Naive thymus-derived CD4-positive, alpha-beta T cell (primary cell): Measurements from ENCODE around the gene FOXJ3. TPM values are rescaled to one million over a fixed set of nuclear protein-coding genes. Genes with fewer than 3 reads are reported as not detected.

Experiments
- ATAC-seq: fragments of 150-1000 bp; cut with Tn5 transposase; 2 replicates; pipeline ENCODE4 v1.10.0; 2021; ENCODE audit warnings: mild to moderate bottlenecking, moderate library complexity
- CTCF ChIA-PET: fragments of 350-600 bp; sonication (Branson Sonifier 250); formaldehyde crosslinking; loops from one replicate; lab custom pipeline; 2021; ENCODE audit warnings: antibody characterized with exemption; lab: Charles Lee
- POLR2A ChIA-PET: fragments of 350-600 bp; sonication (Branson Sonifier 250); formaldehyde crosslinking; loops from one replicate; lab custom pipeline; 2021; ENCODE audit warnings: antibody characterized with exemption, inconsistent platforms; lab: Charles Lee
- DNase-seq, 9 donors: peaks; one replicate each; pipeline versions ENCODE4 v3.0.0 to v3.0.0-alpha.2; 2020 to 2022; ENCODE audit warnings: mixed read lengths in 1 of 9
- H3K27ac ChIP-seq: one replicate; pipeline ENCODE4 v1.7.0; 2013; ENCODE audit warnings: mild to moderate bottlenecking, low read depth, low read length, moderate library complexity
- H3K27me3 ChIP-seq, 2 donors: one replicate each; pipeline ENCODE4 v1.7.0; 2013; ENCODE audit warnings: low read length in 2 of 2, mild to moderate bottlenecking in 2 of 2, moderate library complexity in 2 of 2; ENCODE audit not compliant: control insufficient read depth in 2 of 2, insufficient read depth in 2 of 2
- H3K36me3 ChIP-seq, 3 experiments: 1 replicate in 2 of 3; 2 replicates in 1 of 3; pipeline ENCODE4 v1.7.0; 2013; ENCODE audit warnings: low read length in 3 of 3, mild to moderate bottlenecking in 3 of 3, moderate library complexity in 1 of 3; ENCODE audit not compliant: insufficient read depth in 3 of 3, control insufficient read depth in 2 of 3
- H3K4me1 ChIP-seq, 2 donors: one replicate each; pipeline ENCODE4 v1.7.0; 2013; ENCODE audit warnings: low read length in 2 of 2, mild to moderate bottlenecking in 2 of 2, moderate library complexity in 1 of 2; ENCODE audit not compliant: control insufficient read depth in 2 of 2, insufficient read depth in 2 of 2
- H3K4me3 ChIP-seq: 2 replicates; pipeline ENCODE4 v1.7.0; 2013; ENCODE audit warnings: mild to moderate bottlenecking, low read length
- H3K9me3 ChIP-seq, 3 experiments: 1 replicate in 2 of 3; 2 replicates in 1 of 3; pipeline ENCODE4 v1.7.0; 2013; ENCODE audit warnings: low read length in 3 of 3; ENCODE audit not compliant: control insufficient read depth in 2 of 3
- H3K27ac Mint-ChIP-seq, 9 donors: one replicate each; pipeline ENCODE4 v1.8.0; 2020 to 2022; ENCODE audit warnings: mixed read lengths in 9 of 9, mild to moderate bottlenecking in 8 of 9, moderate library complexity in 5 of 9, inconsistent platforms in 2 of 9
- H3K27me3 Mint-ChIP-seq, 5 donors: one replicate each; pipeline ENCODE4 v1.8.0; 2021 to 2022; ENCODE audit warnings: mixed read lengths in 5 of 5, mild to moderate bottlenecking in 1 of 5
- H3K36me3 Mint-ChIP-seq, 5 donors: one replicate each; pipeline ENCODE4 v1.8.0; 2020 to 2022; ENCODE audit warnings: mixed read lengths in 5 of 5, mild to moderate bottlenecking in 3 of 5, inconsistent platforms in 1 of 5
- H3K4me1 Mint-ChIP-seq, 7 donors: one replicate each; pipeline ENCODE4 v1.8.0; 2020 to 2022; ENCODE audit warnings: mixed read lengths in 7 of 7, mild to moderate bottlenecking in 3 of 7, inconsistent platforms in 1 of 7
- H3K4me3 Mint-ChIP-seq, 10 donors: one replicate each; pipeline ENCODE4 v1.8.0; 2020 to 2022; ENCODE audit warnings: mild to moderate bottlenecking in 10 of 10, mixed read lengths in 10 of 10, moderate library complexity in 6 of 10, inconsistent platforms in 2 of 10
- H3K9me3 Mint-ChIP-seq, 11 donors: one replicate each; pipeline ENCODE4 v1.8.0; 2020 to 2022; ENCODE audit warnings: mixed read lengths in 11 of 11, mild to moderate bottlenecking in 4 of 11, inconsistent platforms in 1 of 11, moderate library complexity in 1 of 11
- intact Hi-C, 2 donors: fragments of 100-400 bp; cut with micrococcal nuclease; formaldehyde crosslinking; loops; one replicate each; pipeline ENCODE4 v1.15.1; 2023
- polyA plus RNA-seq, 2 donors: library from polyadenylated mRNA; unstranded; fragments of 300-500 nt; fragmentation: Illumina TruSeq; gene quantifications; one replicate each; pipeline ENCODE4 v1.2.3, GENCODE V29; 2021
- total RNA-seq, 6 experiments: library from RNA in 5 of 6; stranded (reverse) in 5 of 6; gene quantifications; 1 replicate in 5 of 6; 2 replicates in 1 of 6; pipeline ENCODE4 v1.2.3 and lab custom pipeline; 2021 to 2026

FOXJ3 gene
- total and polyA plus RNA-seq, 7 experiments from 2014 or later, result 38.9 to 93.3 (median 70.0) TPM

DNA sequence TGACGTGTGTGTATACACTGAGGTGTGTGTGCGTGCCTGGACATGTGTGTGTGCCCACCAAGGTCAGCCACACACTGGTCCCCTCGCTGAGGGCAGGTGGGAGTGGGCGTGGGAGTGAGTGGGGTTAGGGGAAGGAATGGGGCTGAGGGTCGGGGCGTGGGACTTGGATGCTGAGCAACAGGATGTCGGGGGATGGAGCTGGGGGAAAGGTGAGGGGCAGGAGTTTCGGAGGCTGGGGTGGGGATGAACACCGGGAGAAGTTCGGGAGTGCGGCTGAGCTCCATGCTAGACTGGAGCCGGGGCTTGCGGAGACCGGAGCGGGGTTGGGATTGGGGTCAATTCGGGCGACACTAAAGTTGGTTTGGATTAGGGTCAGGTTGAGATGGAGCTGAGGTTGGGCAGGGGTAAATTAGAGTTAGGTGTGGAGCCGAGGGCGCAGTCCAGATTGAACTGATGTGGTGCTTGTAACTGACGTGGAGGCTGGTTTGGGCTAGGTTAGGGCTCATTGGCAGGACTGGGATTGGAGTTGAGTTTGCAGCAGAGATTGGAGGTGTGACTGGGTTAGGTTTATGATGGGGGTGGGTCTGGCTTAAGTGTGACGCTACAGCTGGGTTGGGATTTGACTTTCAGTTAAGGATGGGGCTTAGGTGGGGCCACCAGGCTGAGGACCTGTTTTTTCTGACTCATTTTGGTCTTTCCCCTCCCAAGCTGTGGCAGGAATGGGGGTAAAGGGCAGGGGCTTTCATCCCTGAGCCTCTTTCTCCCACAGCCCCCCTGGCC, 167.2 kb downstream of the FOXJ3 start:
- ChIA-PET CTCF (no interaction called here), POLR2A (no interaction called here)
- intact Hi-C loops, result no loop called here
- Histone ChIP-seq H3K27ac (no peak overlapping the region), H3K36me3 (no peaks in the 10 kb centered on the region), H3K9me3 (no peaks in the 10 kb centered on the region), H3K4me1 (no peaks in the 10 kb centered on the region), H3K27me3 (no peaks in the 10 kb centered on the region), H3K4me3 (no peak overlapping the region)
- H3K27ac Mint-ChIP-seq, result peak overlapping the region in 1 of 9 donors; percentile 3
- H3K9me3 Mint-ChIP-seq, result no peaks in the 10 kb centered on the region
- H3K36me3 Mint-ChIP-seq, result no peaks in the 10 kb centered on the region
- no peak overlapping the region for H3K4me3 Mint-ChIP-seq
- H3K27me3 Mint-ChIP-seq, result peaks cover 0 to 5% (median 0%) of the 10 kb centered on the region in 5 donors
- ATAC-seq (no peak), DNase-seq (no peak)
- peaks cover 0 to 2% (median 0%) of the 10 kb centered on the region in 7 donors for H3K4me1 Mint-ChIP-seq

DNA sequence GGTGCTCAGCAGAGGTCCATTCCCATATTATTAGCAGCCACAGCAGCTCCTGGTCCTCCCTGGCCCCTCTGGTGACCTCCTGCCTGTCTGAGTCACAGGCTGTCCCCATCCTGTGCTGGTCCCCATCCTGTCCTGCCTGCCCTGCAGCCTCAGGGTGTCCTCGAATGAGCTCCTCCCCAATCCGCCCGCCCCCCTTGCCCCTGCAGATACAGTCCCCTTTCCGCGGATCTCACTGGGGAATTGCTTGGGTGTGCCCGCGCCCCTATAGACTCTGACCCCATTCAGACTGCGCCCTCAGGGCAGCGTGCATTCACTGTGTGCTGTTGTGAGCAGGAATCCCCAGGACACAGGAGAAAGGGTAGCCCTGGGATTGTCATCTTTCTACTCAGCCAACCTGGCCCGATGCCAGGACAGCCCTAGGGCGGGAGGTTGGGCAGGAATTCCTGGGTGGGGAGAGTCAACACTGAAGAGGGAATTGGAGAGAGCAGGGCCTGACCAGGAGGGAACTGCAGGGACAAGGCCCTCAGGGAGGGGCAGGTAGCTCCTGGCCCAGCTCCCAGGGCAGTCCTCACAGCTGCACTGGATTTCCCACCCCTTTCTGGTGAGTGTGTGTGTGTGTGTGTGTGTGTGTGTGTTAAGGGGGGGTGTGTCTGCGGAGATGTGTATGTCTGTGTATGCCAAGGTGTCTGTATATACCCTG, 169.4 kb downstream of the FOXJ3 start:
- Mint-ChIP-seq H3K27me3 (peaks cover 0 to 11% (median under 1%) of the 10 kb centered on the region in 5 donors), H3K27ac (no peak overlapping the region), H3K9me3 (peaks cover 1 to 11% (median 3%) of the 10 kb centered on the region in 11 donors), H3K36me3 (peaks cover 0 to 6% (median 3%) of the 10 kb centered on the region in 5 donors), H3K4me1 (peaks cover 0 to 3% (median 0%) of the 10 kb centered on the region in 7 donors), H3K4me3 (no peak overlapping the region)
- H3K4me3 ChIP-seq, result no peak overlapping the region
- ATAC-seq, result no peak
- DNase-seq, result peak in 1 of 9 donors; percentile 13
- H3K27me3 ChIP-seq, result no peaks in the 10 kb centered on the region
- H3K36me3 ChIP-seq, result no peaks in the 10 kb centered on the region
- intact Hi-C loops, result no loop called here
- no peaks in the 10 kb centered on the region for H3K9me3 ChIP-seq
- H3K4me1 ChIP-seq, result no peaks in the 10 kb centered on the region
- ChIA-PET CTCF (interaction anchor here (2.7 kb wide), 1 partner anchor 8 kb away, joined by 8 read pairs; no protein-coding TSS in a partner anchor), POLR2A (no interaction called here)
- no peak overlapping the region for H3K27ac ChIP-seq

DNA sequence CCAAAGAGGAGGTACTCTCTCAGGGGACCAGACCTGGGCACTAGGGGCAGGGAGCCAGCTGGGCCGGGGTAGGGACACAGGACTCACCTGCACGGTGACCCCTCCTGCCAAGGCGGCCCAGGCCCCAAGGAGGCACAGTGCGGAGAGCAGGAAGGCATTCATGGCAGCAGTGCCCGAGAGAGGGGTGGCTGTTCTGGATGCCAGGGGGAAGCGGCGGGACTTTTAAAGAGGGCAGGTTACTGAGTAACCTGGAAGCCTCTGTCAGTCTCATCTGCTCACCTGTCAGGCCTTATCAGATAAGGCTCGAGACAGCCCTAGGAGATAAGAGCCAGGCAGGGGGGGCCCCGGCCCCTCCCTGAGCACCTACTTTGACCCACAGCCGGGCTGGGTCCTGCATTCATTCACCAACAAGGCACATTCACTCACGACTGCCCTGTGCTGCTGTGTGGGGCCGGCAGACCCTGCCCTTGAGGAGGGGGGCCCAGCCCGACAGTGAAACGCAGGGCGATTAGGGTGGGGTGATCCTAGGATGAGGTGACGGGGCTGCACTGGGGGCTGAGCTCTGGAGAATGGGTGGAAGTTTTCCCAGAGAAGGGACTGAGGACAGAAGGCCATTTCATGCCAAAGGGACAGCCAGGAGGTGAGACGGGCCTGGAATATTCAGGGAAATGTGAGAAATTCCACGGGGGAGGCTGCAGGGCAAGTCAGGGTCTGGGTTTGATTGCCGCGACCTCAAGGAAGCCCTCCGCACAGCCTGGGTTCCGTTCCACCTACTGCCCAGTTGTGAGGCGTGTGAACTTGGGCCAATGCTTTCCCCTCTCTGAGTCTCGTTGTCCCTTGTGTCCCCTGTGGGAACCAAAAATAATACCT, 170.2 kb downstream of the FOXJ3 start, which contains the start of gene GUCA2A:
TSS of gene GUCA2A (minus strand) at position 195 of the 870 bp plus-strand sequence. CDS start at position 162, 33 bp downstream.
- ChIA-PET POLR2A (no interaction called here), CTCF (interaction anchor here (2.7 kb wide), 1 partner anchor 9 kb away, joined by 8 read pairs; no protein-coding TSS in a partner anchor)
- ATAC-seq (no peak), DNase-seq (peak in 1 of 9 donors; percentile 12)
- Mint-ChIP-seq H3K9me3 (peaks cover 2 to 13% (median 6%) of the 10 kb centered on the region in 11 donors), H3K27ac (no peak within 1 kb of the TSS), H3K36me3 (peaks cover 0 to 6% (median 4%) of the 10 kb centered on the region in 5 donors), H3K27me3 (peaks cover 0 to 11% (median 8%) of the 10 kb centered on the region in 5 donors), H3K4me3 (no peak within 1 kb of the TSS), H3K4me1 (peaks cover 0 to 3% (median 0%) of the 10 kb centered on the region in 7 donors)
- H3K27ac ChIP-seq, result no peak within 1 kb of the TSS
- intact Hi-C loops, result no loop called here
- no peak within 1 kb of the TSS for H3K4me3 ChIP-seq
- H3K27me3 ChIP-seq, result no peaks in the 10 kb centered on the region
- H3K9me3 ChIP-seq, result no peaks in the 10 kb centered on the region
- no peaks in the 10 kb centered on the region for H3K4me1 ChIP-seq
- H3K36me3 ChIP-seq, result no peaks in the 10 kb centered on the region

DNA sequence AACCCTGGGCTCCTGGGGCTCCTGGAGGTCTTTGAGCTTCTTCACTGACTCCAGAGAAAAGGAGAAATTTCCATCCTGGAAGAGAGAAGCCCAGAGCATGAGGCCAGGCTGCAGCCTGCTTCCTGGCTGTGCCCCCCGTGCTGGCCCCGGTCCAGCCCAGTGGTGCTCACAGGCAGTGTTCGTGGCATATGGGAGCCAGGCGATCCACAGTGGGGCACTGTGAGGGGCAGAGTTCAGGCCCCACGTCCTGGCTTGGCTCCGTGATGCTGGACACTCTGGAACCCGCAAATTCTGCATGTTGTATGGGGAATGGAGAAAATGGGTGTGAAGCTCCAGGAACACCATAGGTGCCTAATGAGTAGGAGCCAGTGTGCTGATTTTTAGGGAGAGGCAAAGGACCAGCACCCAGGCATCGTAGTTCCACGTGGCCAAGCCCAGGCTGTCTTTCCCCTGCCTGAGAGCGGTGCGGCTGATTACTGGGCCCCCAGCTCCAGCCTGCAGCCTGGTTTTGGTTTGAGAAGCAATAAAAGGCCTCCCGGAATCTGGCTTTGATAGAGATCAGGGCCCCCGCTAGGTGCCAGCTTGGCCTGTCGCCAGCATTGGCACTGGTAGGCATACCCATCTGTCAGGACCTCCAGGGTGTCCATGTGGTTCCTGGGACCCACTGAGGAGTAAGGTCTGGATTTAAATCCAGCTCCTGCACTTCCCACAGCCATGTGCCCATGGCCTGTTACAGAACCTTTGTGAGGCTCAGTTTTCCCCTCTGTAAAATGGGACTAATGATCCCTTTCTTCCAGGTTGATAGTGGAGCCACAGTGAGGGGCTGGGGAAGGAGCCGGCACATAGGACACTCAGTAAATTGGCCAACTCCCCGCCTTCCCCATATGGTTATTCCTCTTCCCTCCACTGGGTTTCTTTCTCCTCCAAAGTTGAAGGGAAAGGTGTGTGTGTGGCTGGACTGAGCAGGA, 171.2 kb downstream of the FOXJ3 start:
- Mint-ChIP-seq H3K36me3 (peaks cover 0 to 6% (median 4%) of the 10 kb centered on the region in 5 donors), H3K4me3 (no peak overlapping the region), H3K27me3 (peaks cover 0 to 11% (median 10%) of the 10 kb centered on the region in 5 donors), H3K4me1 (peaks cover 0 to 3% (median 0%) of the 10 kb centered on the region in 7 donors), H3K9me3 (peaks cover 2 to 19% (median 6%) of the 10 kb centered on the region in 11 donors), H3K27ac (no peak overlapping the region)
- H3K4me3 ChIP-seq, result no peak overlapping the region
- CTCF ChIA-PET, result interaction anchor here (2.7 kb wide), 1 partner anchor 10 kb away, joined by 8 read pairs; no protein-coding TSS in a partner anchor
- POLR2A ChIA-PET, result no interaction called here
- no peak overlapping the region for H3K27ac ChIP-seq
- H3K4me1 ChIP-seq, result no peaks in the 10 kb centered on the region
- DNase-seq (peak in 1 of 9 donors; percentile 16), ATAC-seq (no peak)
- H3K9me3 ChIP-seq, result no peaks in the 10 kb centered on the region
- no peaks in the 10 kb centered on the region for H3K36me3 ChIP-seq
- intact Hi-C loops, result no loop called here
- H3K27me3 ChIP-seq, result no peaks in the 10 kb centered on the region

DNA sequence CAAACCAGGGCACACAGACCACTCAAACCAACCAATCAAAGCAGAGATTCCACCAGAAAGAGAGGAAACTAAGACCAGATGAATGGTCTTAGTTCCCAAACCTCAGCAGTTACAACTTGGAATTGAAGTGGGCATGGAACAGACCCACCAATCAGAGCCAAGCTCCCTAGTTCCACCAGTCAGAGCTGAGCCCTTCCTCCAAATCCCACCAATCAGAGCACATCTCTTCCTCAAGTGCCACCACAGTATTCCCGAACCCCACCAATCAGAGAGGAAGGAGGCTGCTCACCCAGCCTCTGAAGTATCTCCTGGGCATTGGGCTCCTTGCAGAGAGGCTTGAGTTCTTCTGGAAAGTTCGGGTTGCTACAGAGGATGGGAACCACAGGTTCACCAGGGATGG, 171.9 kb downstream of the FOXJ3 start:
- POLR2A ChIA-PET, result no interaction called here
- Mint-ChIP-seq H3K27me3 (peaks cover 0 to 11% (median 9%) of the 10 kb centered on the region in 5 donors), H3K36me3 (peaks cover 0 to 6% (median 4%) of the 10 kb centered on the region in 5 donors), H3K27ac (no peak overlapping the region), H3K4me1 (peaks cover 0 to 3% (median under 1%) of the 10 kb centered on the region in 7 donors), H3K9me3 (peaks cover 2 to 19% (median 6%) of the 10 kb centered on the region in 11 donors), H3K4me3 (no peak overlapping the region)
- peak in 1 of 9 donors; percentile 12 for DNase-seq
- Histone ChIP-seq H3K27me3 (no peaks in the 10 kb centered on the region), H3K9me3 (no peaks in the 10 kb centered on the region), H3K27ac (no peak overlapping the region), H3K4me3 (no peak overlapping the region), H3K4me1 (no peaks in the 10 kb centered on the region), H3K36me3 (no peaks in the 10 kb centered on the region)
- CTCF ChIA-PET, result no interaction called here
- ATAC-seq, result no peak
- intact Hi-C loops, result no loop called here
